NCI-H146 (cell line): ENCODE results near the gene DEDD.

Source experiments
- DNase-seq: peaks from one replicate; lab custom pipeline; 2025; lab: John Stamatoyannopoulos, UW

DEDD gene

DNA sequence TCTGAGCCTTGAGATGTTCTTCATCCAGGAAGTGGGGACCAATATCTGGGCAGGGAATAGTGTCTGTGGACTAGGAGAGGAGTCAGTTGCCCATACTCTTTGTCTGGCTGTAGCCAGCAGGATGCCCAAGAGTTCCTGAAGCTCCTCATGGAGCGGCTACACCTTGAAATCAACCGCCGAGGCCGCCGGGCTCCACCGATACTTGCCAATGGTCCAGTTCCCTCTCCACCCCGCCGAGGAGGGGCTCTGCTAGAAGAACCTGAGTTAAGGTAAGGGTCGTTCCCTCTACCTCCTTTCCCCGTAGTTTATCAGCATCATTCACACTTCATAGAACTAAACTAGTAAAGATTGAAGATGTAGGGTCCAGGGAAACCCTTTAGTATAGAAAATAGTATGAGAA, 30.3 kb upstream of the DEDD start:
- no peak for DNase-seq

GRCh38 chr1:161162052-161162451, 29.6 kb upstream of the DEDD start:
- no peak for DNase-seq

GRCh38 chr1:161161652-161162051, 29.2 kb upstream of the DEDD start:
- no peak for DNase-seq

- DNase-seq, result no peak
Measured at GRCh38 chr1:161160671-161161145, 28.2 kb upstream of the DEDD start.

DNA sequence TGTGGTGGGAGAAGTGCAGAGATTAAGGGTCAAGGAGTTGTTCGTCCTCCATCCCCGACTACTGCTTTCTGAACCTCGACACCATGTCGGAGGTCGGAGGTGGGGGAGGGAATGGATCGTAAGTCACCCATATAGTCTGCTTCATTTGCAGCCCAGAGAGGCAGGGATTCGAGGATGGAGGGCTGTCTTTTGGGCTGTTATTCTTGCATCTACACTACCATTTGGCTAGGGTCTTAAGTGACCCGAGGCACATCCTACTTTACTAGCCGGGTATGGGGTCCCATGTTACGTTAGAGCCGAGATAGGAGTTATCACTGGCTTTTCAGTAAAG, 27.4 kb upstream of the DEDD start:
- DNase-seq, result no peak

DNA sequence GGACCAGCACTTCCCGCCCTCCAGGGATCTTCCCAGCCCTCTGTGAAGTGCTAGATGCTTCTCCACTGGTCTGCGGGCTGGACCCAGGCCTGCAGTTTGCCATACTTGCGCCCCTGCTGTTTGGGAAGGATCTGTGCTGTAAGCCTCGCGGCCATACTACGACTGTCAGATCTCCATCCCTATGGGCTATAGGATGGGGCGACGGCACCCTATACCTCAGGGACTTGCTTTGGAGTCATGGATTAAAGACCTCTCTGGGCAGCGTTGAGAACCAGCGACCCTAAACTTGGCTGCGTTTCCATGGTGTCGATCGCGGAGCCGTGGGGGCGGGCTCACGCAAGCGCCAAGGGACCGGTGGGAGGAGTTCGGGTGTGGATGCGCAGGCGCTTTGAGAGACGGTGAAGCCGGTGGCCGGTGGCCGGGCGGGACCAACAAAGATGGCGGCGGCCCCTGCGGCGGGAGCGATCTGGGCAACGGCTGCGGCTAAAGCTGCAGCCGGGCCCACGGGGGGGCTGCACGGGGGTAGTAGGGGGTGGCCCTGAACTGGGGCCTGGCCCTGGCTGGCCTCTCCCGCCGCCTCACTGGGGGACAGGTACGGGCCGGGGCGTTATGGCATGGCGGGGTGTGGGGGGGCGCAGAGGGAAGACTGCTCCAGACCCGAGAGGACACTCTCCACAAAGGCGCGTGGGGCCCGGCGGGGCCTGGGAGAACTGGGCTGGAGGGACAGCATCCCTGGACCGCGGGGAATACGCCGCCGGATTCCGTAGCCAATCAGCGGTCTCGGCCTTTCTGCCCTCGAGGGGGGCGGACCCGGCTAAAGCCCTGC, 26.8 kb upstream of the DEDD start, which contains the start of gene USP21:
Gene USP21, plus strand, starts transcription at position 414 of the 826 bp plus-strand sequence. CDS start 1,141 bp downstream, outside the sequence.
- DNase-seq, result peak; percentile 92

GRCh38 chr1:161158316-161159010, 26.0 kb upstream of the DEDD start:
- no peak for DNase-seq

GRCh38 chr1:161157867-161158266, 25.4 kb upstream of the DEDD start:
- DNase-seq, result no peak

- DNase-seq, result peak; percentile 90
Measured at GRCh38 chr1:161153682-161154337, 21.3 kb upstream of the DEDD start, which contains the start of gene UFC1. UFC1 (plus strand) TSS chr1:161153978; CDS start chr1:161153998, 20 bp downstream.

- DNase-seq, result no peak
Measured at GRCh38 chr1:161153176-161153575, 20.7 kb upstream of the DEDD start.

DNA sequence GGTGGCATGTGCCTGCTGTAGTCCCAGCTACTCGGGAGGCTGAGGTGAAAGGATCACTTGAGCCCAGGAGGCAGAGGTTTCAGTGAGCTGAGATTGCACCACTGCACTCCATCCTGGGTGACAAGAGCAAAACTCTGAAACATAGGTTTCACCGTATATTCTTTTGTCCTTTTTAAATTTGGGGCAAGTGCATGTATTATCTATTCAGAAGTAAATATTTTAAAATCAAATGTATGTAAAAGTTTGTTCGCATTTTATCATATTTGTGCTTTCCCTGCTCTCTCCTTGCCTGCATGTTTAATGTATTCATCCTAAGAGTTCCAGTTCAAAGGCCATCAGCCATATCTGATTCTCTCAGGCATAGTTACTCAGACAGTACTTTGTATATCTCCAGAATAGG, 13.4 kb upstream of the DEDD start:
- no peak for DNase-seq

DNA sequence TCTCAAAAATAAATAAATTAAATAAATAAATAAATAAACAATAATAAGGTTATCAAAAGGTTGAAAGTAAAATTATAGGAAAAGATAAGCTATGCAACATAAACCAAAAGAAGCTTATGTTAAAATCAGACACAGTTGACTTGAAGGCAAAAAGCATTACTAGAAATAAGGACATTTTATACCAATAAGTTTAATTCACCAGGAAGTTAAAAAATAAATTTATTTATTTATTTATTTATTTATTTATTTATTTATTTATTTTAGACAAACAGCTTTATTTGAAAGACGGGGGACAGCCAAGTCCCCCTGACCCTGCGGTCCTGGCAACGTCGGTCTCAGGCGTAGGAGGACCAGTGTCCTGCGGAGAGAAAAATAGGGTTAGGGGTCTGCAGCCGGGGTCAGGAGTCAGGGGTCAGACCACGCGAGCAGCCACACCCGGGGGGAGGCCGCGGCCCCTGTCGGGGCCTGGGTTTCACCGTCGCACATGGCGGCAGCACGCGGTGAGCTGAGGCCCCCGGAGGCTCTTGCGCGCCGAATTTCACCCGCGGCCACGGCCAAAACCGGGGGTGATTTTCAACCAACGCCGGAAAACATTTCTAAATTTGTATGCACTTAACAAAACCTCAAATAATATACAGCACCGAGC, 8.4 kb upstream of the DEDD start:
- DNase-seq, result no peak

- DNase-seq, result peak; percentile 29
Measured at GRCh38 chr1:161139766-161140165, 7.3 kb upstream of the DEDD start.

GRCh38 chr1:161138431-161138830, 6.0 kb upstream of the DEDD start:
- DNase-seq, result no peak

DNA sequence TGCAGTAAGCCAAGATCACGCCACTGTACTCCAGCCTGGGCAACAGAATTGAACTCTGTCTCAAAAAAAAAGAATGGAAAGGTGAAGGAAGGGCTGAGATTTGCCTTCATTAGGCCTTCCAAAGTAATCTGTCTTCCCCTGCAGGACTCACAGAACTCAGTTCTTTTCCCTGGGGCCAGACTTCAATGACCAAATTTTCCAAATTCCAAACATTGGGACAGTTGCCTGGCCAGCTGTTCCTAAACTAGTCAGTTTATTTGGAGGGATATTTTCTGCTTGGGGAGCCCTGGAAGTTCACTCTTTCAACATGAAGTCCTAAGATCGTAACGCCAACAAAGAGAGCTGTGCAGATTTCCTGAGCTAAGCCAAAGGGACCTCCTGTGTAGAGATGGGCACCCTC, 5.4 kb upstream of the DEDD start:
- no peak for DNase-seq

- DNase-seq, result peak; percentile 19
Measured at GRCh38 chr1:161133220-161133740, 813 bp upstream of the DEDD start.

DNA sequence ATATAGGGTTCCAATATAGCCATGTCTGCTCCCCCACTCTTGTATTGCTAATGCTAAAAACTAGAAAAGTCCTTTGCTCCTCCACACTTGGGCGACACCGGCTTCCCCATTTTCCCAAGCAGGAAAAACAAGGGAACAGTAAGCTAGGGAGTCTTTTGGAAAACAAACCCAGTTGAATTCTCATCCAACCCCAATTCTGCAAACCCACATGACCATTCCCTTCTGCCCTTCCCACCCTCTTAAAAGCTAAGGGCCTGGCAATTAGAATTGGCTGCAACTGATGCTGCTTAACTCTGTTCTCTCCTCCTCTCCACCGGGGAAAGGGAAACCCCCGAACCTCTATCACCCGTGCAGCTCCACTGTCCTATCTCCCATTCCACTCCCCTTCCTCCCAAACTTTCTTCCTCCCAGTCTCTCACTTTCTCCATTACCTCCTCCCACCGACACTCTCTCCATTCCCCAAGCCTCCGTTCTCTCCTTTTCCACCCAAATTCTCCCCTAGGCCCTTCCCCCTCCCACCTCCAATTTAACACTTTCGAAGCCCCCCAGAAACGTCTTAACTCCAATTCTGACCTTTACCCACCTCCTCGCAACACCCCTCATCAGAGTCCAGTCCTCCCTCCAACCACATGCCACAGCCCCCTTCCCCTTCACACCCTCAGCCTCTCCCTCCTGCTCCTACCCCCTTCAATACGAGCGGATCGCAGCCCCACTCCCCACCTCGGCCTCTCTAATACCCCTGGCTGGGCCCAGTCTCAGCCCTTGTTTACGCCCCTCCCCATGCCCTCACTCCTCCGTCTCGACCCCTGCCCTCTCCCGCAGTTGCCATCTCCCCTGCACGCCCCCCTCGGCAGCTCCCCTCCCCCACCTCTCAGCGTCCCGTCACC, 701 bp downstream of the DEDD start:
- DNase-seq, result no peak

- no peak for DNase-seq
Measured at GRCh38 chr1:161130266-161130665, 2.2 kb downstream of the DEDD start.

- no peak for DNase-seq
Measured at GRCh38 chr1:161128591-161129420, 3.7 kb downstream of the DEDD start.

GRCh38 chr1:161127649-161128048, 4.8 kb downstream of the DEDD start:
- no peak for DNase-seq
